Measurements from ENCODE around the gene MRPS24. TPM values are rescaled to one million over a fixed set of nuclear protein-coding genes. Genes with fewer than 3 reads are reported as not detected.

The MRPS24 gene
- total RNA-seq, 1 donor from 2014 or later: 73.1 TPM

GRCh38 chr7:43895847-43896415, 26.6 kb upstream of the MRPS24 start:
- no peak overlapping the region for H3K27ac Mint-ChIP-seq
- H3K36me3 Mint-ChIP-seq (ENCODE audit: low read depth): peaks cover 10% of the 10 kb centered on the region
- ATAC-seq (ENCODE audit: low read depth) (no peak), DNase-seq (no peak)
- H3K27me3 Mint-ChIP-seq: no peaks in the 10 kb centered on the region
- POLR2A ChIA-PET: interaction anchor here (0.7 kb wide), 1 partner anchor 140 kb away, joined by 6 read pairs; no protein-coding TSS in a partner anchor
- H3K4me3 Mint-ChIP-seq: no peak overlapping the region
- no peak for TF ChIP-seq CTCF (IDR thresholded peaks at IDR 0.05)
- peaks cover 13% of the 10 kb centered on the region for H3K4me1 Mint-ChIP-seq
- CTCF ChIA-PET: no interaction called here
- intact Hi-C loops (cut with micrococcal nuclease): no loop called here
- H3K9me3 Mint-ChIP-seq: no peaks in the 10 kb centered on the region

GRCh38 chr7:43891069-43891955, 22.0 kb upstream of the MRPS24 start:
- Mint-ChIP-seq H3K27me3 (no peaks in the 10 kb centered on the region), H3K36me3 (ENCODE audit: low read depth) (peaks cover 12% of the 10 kb centered on the region), H3K27ac (no peak overlapping the region), H3K4me1 (peaks cover 29% of the 10 kb centered on the region), H3K9me3 (no peaks in the 10 kb centered on the region), H3K4me3 (no peak overlapping the region)
- POLR2A ChIA-PET: no interaction called here
- TF ChIP-seq CTCF (IDR thresholded peaks at IDR 0.05): no peak
- no peak for DNase-seq
- no peak for ATAC-seq (ENCODE audit: low read depth)
- intact Hi-C loops (cut with micrococcal nuclease): no loop called here
- CTCF ChIA-PET: no interaction called here

DNA sequence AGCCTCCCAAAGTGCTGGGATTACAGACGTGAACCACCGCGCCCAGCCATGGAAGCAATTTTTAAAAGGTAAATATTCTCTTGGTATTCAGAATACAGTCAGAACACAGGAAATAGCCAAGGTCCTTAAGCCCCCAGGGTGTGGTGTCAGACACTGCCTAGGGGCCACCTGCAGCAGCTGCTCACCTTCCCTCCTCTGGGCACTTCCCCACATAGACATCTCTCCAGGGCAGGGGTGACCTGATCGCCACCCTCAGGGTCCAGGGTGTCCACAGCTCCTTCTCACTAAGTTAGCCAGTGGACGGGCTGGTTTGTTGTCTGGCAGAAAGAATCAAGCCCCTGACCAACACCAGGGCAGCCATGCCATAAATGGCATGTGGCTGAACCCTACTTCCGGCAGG, 21.2 kb upstream of the MRPS24 start:
- TF ChIP-seq CTCF (IDR thresholded peaks at IDR 0.05): no peak
- H3K4me1 Mint-ChIP-seq: peaks cover 29% of the 10 kb centered on the region
- POLR2A ChIA-PET: no interaction called here
- CTCF ChIA-PET: no interaction called here
- H3K27me3 Mint-ChIP-seq: no peaks in the 10 kb centered on the region
- intact Hi-C loops (cut with micrococcal nuclease): no loop called here
- no peak overlapping the region for H3K4me3 Mint-ChIP-seq
- ATAC-seq (ENCODE audit: low read depth) (no peak), DNase-seq (no peak)
- H3K27ac Mint-ChIP-seq: no peak overlapping the region
- H3K9me3 Mint-ChIP-seq: no peaks in the 10 kb centered on the region
- peaks cover 14% of the 10 kb centered on the region for H3K36me3 Mint-ChIP-seq (ENCODE audit: low read depth)

DNA sequence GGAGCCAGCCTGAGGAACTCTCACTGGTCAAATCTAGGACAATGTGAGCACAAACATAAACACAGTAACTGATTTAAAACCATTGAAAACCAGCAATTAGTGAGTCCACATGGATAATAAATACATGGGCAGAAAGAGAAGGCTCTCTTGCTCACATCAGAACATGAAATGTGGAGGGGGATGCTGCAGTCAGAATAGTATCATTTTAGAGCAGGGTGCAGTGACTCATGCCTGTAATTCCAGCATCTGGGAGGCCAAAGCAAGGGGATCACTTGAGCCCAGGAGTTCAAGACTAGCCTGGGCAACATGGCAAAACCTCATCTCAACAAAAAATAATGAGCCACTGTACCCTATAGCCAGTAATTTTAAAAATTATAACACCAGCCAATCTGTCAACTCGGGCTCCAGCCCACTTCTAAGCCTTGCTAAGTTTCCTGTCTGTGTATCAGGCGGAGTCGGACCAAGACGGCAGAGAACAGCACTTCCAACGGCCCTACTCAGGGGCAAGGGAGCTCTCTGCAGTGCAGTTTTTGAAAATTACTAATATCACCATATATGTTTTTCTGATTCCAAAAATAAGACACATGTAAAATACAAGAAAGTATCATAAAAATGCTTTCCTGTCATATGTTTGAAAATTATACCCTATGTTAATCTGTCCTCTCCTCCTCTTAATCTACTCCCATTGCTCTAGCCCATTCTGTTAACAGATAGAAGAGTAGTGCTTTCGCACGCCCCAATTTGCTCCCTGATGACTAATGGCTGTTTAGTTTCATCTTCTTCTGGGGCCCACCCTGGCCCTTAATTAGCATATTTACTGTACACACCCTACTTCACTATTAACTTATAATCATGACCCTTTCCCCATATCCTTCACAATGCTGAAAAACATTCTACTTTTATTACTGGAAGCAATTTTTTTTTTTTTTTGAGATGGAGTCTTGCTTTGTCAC, 20.0 kb upstream of the MRPS24 start:
- no peak for ATAC-seq (ENCODE audit: low read depth)
- Mint-ChIP-seq H3K4me1 (peaks cover 29% of the 10 kb centered on the region), H3K4me3 (no peak overlapping the region), H3K27me3 (no peaks in the 10 kb centered on the region), H3K27ac (no peak overlapping the region), H3K36me3 (ENCODE audit: low read depth) (peaks cover 23% of the 10 kb centered on the region), H3K9me3 (no peaks in the 10 kb centered on the region)
- ChIA-PET CTCF (no interaction called here), POLR2A (no interaction called here)
- intact Hi-C loops (cut with micrococcal nuclease): no loop called here
- DNase-seq: no peak
- no peak for TF ChIP-seq CTCF (IDR thresholded peaks at IDR 0.05)
